Trophoblast cell (in vitro differentiated cells and primary cell): ENCODE data around the gene PFKL.
A peak's percentile ranks its signal among the peaks of the same experiment; 100 is the strongest.

ENCODE experiments used
- DNase-seq, 2 donors: peaks; one replicate each; pipeline ENCODE4 v3.0.0-alpha.2; 2016
- H2AFZ ChIP-seq: 2 replicates; pipeline ENCODE4 v1.6.1; 2013; ENCODE audit warnings: low read length, moderate library complexity, mild to moderate bottlenecking; ENCODE audit not compliant: insufficient read depth, poor library complexity
- H2AK5ac ChIP-seq: 2 replicates; pipeline ENCODE4 v1.6.1; 2013; ENCODE audit warnings: mild to moderate bottlenecking, low read length
- H2BK120ac ChIP-seq: 2 replicates; pipeline ENCODE4 v1.6.1; 2013; ENCODE audit warnings: low read length, mild to moderate bottlenecking, moderate library complexity; ENCODE audit not compliant: insufficient read depth, poor library complexity
- H2BK12ac ChIP-seq: 2 replicates; pipeline ENCODE4 v1.6.1; 2013; ENCODE audit warnings: mild to moderate bottlenecking, low read length, moderate library complexity
- H2BK5ac ChIP-seq: 2 replicates; pipeline ENCODE4 v1.6.1; 2013; ENCODE audit warnings: low read length, low read depth, moderate library complexity, mild to moderate bottlenecking; ENCODE audit not compliant: poor library complexity
- H3K14ac ChIP-seq: 2 replicates; pipeline ENCODE4 v1.6.1; 2013; ENCODE audit warnings: mild to moderate bottlenecking, low read length
- H3K18ac ChIP-seq: 2 replicates; pipeline ENCODE4 v1.6.1; 2013; ENCODE audit warnings: mild to moderate bottlenecking, low read length
- H3K23ac ChIP-seq: 2 replicates; pipeline ENCODE4 v1.6.1; 2013; ENCODE audit warnings: low read length
- H3K27ac ChIP-seq: 2 replicates; pipeline ENCODE4 v1.5.1; 2013; ENCODE audit warnings: low read depth, mild to moderate bottlenecking, inconsistent platforms, low read length, moderate library complexity
- H3K27me3 ChIP-seq: 2 replicates; pipeline ENCODE4 v1.6.1; 2013; ENCODE audit warnings: inconsistent platforms, mild to moderate bottlenecking, low read length, moderate library complexity; ENCODE audit not compliant: insufficient read depth
- H3K36me3 ChIP-seq, 2 experiments: 1 replicate in 1 of 2; 2 replicates in 1 of 2; pipeline ENCODE4 v1.6.1; 2013; ENCODE audit warnings: low read length in 2 of 2, mild to moderate bottlenecking in 2 of 2, moderate library complexity in 1 of 2; ENCODE audit not compliant: insufficient read depth in 2 of 2, control insufficient read depth in 1 of 2
- H3K4ac ChIP-seq: 2 replicates; pipeline ENCODE4 v1.6.1; 2013; ENCODE audit warnings: low read depth, mild to moderate bottlenecking, low read length, moderate library complexity
- H3K4me1 ChIP-seq, 2 experiments: 1 replicate in 1 of 2; 2 replicates in 1 of 2; pipeline ENCODE4 v1.6.1; 2013; ENCODE audit warnings: low read length in 2 of 2, mild to moderate bottlenecking in 2 of 2, moderate library complexity in 1 of 2; ENCODE audit not compliant: insufficient read depth in 2 of 2, control insufficient read depth in 1 of 2
- H3K4me2 ChIP-seq: 2 replicates; pipeline ENCODE4 v1.6.1; 2013; ENCODE audit warnings: inconsistent platforms, mild to moderate bottlenecking, low read length, moderate library complexity
- H3K4me3 ChIP-seq: 2 replicates; pipeline ENCODE4 v1.5.1; 2013; ENCODE audit warnings: mild to moderate bottlenecking, low read depth, low read length, inconsistent platforms
- H3K79me1 ChIP-seq: one replicate; pipeline ENCODE4 v1.6.1; 2013; ENCODE audit warnings: low read length
- H3K79me2 ChIP-seq: 2 replicates; pipeline ENCODE4 v1.6.1; 2013; ENCODE audit warnings: low read length, mild to moderate bottlenecking; ENCODE audit not compliant: control insufficient read depth, insufficient read depth, poor library complexity
- H3K9ac ChIP-seq: 2 replicates; pipeline ENCODE4 v1.6.1; 2013; ENCODE audit warnings: mild to moderate bottlenecking, low read length
- H3K9me3 ChIP-seq: 2 replicates; pipeline ENCODE4 v1.6.1; 2013; ENCODE audit warnings: low read depth, mild to moderate bottlenecking, control low read depth, inconsistent platforms, low read length; ENCODE audit not compliant: insufficient read depth
- H4K12ac ChIP-seq: 2 replicates; pipeline ENCODE4 v1.6.1; 2013; ENCODE audit warnings: low read depth, mild to moderate bottlenecking, low read length, moderate library complexity
- H4K8ac ChIP-seq: 2 replicates; pipeline ENCODE4 v1.6.1; 2013; ENCODE audit warnings: low read depth, mild to moderate bottlenecking, low read length, moderate library complexity
- H4K91ac ChIP-seq: one replicate; pipeline ENCODE4 v1.6.1; 2013; ENCODE audit warnings: low read depth, mild to moderate bottlenecking, low read length, moderate library complexity
- WGBS: extraction: QIAGEN DNeasy Blood & Tissue Kit; methylation state at CpG from one replicate; pipeline ENCODE4 v1.1.7; 2013; ENCODE audit warnings: missing lambda C conversion rate; ENCODE audit not compliant: insufficient read length, insufficient coverage; ENCODE audit errors: extremely low coverage; 5-methylcytosine and 5-hydroxymethylcytosine counted together

Gene PFKL

GRCh38 chr21:44352253-44352860, 52.5 kb downstream of the PFKL start:
- H3K14ac ChIP-seq = no peak overlapping the region

GRCh38 chr21:44353191-44353970, 53.5 kb downstream of the PFKL start, which contains the start of gene TRPM2:
Gene TRPM2, plus strand, starts transcription at chr21:44353621. Its CDS starts 80 bp downstream, at chr21:44353701.
- H2BK5ac ChIP-seq = no peak within 1 kb of the TSS
- no peaks in the 10 kb centered on the region for H3K27me3 ChIP-seq
- H2AFZ ChIP-seq = no peak within 1 kb of the TSS
- no peak within 1 kb of the TSS for H4K8ac ChIP-seq
- H3K9me3 ChIP-seq = peaks cover 3% of the 10 kb centered on the region
- H3K4me1 ChIP-seq = no peaks in the 10 kb centered on the region
- no peak within 1 kb of the TSS for H3K14ac ChIP-seq
- no peak within 1 kb of the TSS for H3K4me3 ChIP-seq
- H2BK12ac ChIP-seq = no peak within 1 kb of the TSS
- H4K91ac ChIP-seq = no peak within 1 kb of the TSS
- no peaks in the 10 kb centered on the region for H3K79me1 ChIP-seq
- no peaks in the 10 kb centered on the region for H3K79me2 ChIP-seq
- H3K23ac ChIP-seq = no peak within 1 kb of the TSS
- no peak within 1 kb of the TSS for H3K27ac ChIP-seq
- DNase-seq = peak in 1 of 2 donors; percentile 44
- no peaks in the 10 kb centered on the region for H3K36me3 ChIP-seq
- no CpG with 5 or more reads among the region's 21 CpGs for WGBS
- no peak within 1 kb of the TSS for H3K9ac ChIP-seq
- no peak within 1 kb of the TSS for H4K12ac ChIP-seq
- H2BK120ac ChIP-seq = no peak within 1 kb of the TSS
- H3K4ac ChIP-seq = no peak within 1 kb of the TSS
- no peak within 1 kb of the TSS for H2AK5ac ChIP-seq
- H3K4me2 ChIP-seq = no peak within 1 kb of the TSS
- H3K18ac ChIP-seq = no peak within 1 kb of the TSS

More at GRCh38 chr21:44352253-44352860, 52.5 kb downstream of the PFKL start:
- H2BK120ac ChIP-seq = no peak overlapping the region
- H3K4me3 ChIP-seq = no peak overlapping the region
- H3K4me1 ChIP-seq = no peaks in the 10 kb centered on the region
- no peak overlapping the region for H3K9ac ChIP-seq
- H3K79me1 ChIP-seq = no peaks in the 10 kb centered on the region
- no peaks in the 10 kb centered on the region for H3K79me2 ChIP-seq
- no peak overlapping the region for H3K23ac ChIP-seq
- no peaks in the 10 kb centered on the region for H3K27me3 ChIP-seq
- DNase-seq = no peak
- H2BK5ac ChIP-seq = no peak overlapping the region
- H4K12ac ChIP-seq = no peak overlapping the region
- H4K91ac ChIP-seq = no peak overlapping the region
- H3K36me3 ChIP-seq = no peaks in the 10 kb centered on the region
- H3K4me2 ChIP-seq = no peak overlapping the region
- peaks cover 3% of the 10 kb centered on the region for H3K9me3 ChIP-seq
- WGBS = no CpG with 5 or more reads among the region's 17 CpGs
- H2AFZ ChIP-seq = no peak overlapping the region
- no peak overlapping the region for H3K4ac ChIP-seq
- no peak overlapping the region for H3K27ac ChIP-seq
- no peak overlapping the region for H3K18ac ChIP-seq
- no peak overlapping the region for H2BK12ac ChIP-seq
- H4K8ac ChIP-seq = no peak overlapping the region
- no peak overlapping the region for H2AK5ac ChIP-seq

GRCh38 chr21:44354001-44354405, 54.1 kb downstream of the PFKL start:
- H2BK12ac ChIP-seq = no peak overlapping the region
- H3K79me1 ChIP-seq = no peaks in the 10 kb centered on the region
- no peaks in the 10 kb centered on the region for H3K4me1 ChIP-seq
- H3K9me3 ChIP-seq = peaks cover under 1% of the 10 kb centered on the region
- H3K36me3 ChIP-seq = no peaks in the 10 kb centered on the region
- H3K27ac ChIP-seq = no peak overlapping the region
- H4K8ac ChIP-seq = no peak overlapping the region
- H4K12ac ChIP-seq = no peak overlapping the region
- no peaks in the 10 kb centered on the region for H3K27me3 ChIP-seq
- H3K9ac ChIP-seq = no peak overlapping the region
- no CpG with 5 or more reads among the region's 8 CpGs for WGBS
- no peaks in the 10 kb centered on the region for H3K79me2 ChIP-seq
- no peak overlapping the region for H3K4me2 ChIP-seq
- no peak overlapping the region for H3K23ac ChIP-seq
- H2BK120ac ChIP-seq = no peak overlapping the region
- H3K4me3 ChIP-seq = no peak overlapping the region
- H2BK5ac ChIP-seq = no peak overlapping the region
- H3K4ac ChIP-seq = no peak overlapping the region
- no peak overlapping the region for H2AK5ac ChIP-seq
- no peak overlapping the region for H2AFZ ChIP-seq
- peak in 1 of 2 donors; percentile 32 for DNase-seq
- H4K91ac ChIP-seq = no peak overlapping the region
- no peak overlapping the region for H3K14ac ChIP-seq
- H3K18ac ChIP-seq = no peak overlapping the region

GRCh38 chr21:44354775-44355771, 55.2 kb downstream of the PFKL start:
- WGBS = no CpG with 5 or more reads among the region's 24 CpGs
- no peak overlapping the region for H3K18ac ChIP-seq
- no peak overlapping the region for H3K14ac ChIP-seq
- H3K27ac ChIP-seq = no peak overlapping the region
- no peak overlapping the region for H2AFZ ChIP-seq
- no peak overlapping the region for H3K9ac ChIP-seq
- no peak overlapping the region for H4K91ac ChIP-seq
- H3K23ac ChIP-seq = no peak overlapping the region
- H3K79me2 ChIP-seq = no peaks in the 10 kb centered on the region
- no peak overlapping the region for H3K4me2 ChIP-seq
- no peak overlapping the region for H3K4ac ChIP-seq
- no peak overlapping the region for H2AK5ac ChIP-seq
- no peaks in the 10 kb centered on the region for H3K79me1 ChIP-seq
- H2BK5ac ChIP-seq = no peak overlapping the region
- no peaks in the 10 kb centered on the region for H3K4me1 ChIP-seq
- no peaks in the 10 kb centered on the region for H3K36me3 ChIP-seq
- H3K9me3 ChIP-seq = no peaks in the 10 kb centered on the region
- H4K8ac ChIP-seq = no peak overlapping the region
- H3K27me3 ChIP-seq = no peaks in the 10 kb centered on the region
- no peak overlapping the region for H4K12ac ChIP-seq
- DNase-seq = no peak
- no peak overlapping the region for H2BK12ac ChIP-seq
- H2BK120ac ChIP-seq = no peak overlapping the region
- H3K4me3 ChIP-seq = no peak overlapping the region
